H9 (cell line): Measurements from ENCODE around the gene ZNF385B. TPM values are rescaled to one million over a fixed set of nuclear protein-coding genes. Genes with fewer than 3 reads are reported as not detected.

Experiments
- DNase-seq: peaks from one replicate; pipeline ENCODE4 v3.0.0-alpha.2; 2017
- H2AFZ ChIP-seq: one replicate; pipeline ENCODE4 v1.6.1; 2013; ENCODE audit warnings: mild to moderate bottlenecking, low read length, control low read depth, moderate library complexity
- H2AK5ac ChIP-seq: 2 replicates; pipeline ENCODE4 v1.6.1; 2013; ENCODE audit warnings: low read length, control low read depth, mixed read lengths; ENCODE audit not compliant: insufficient read length
- H2BK120ac ChIP-seq: one replicate; pipeline ENCODE4 v1.6.1; 2013; ENCODE audit warnings: low read depth, mild to moderate bottlenecking, low read length, control low read depth, inconsistent platforms; ENCODE audit not compliant: poor library complexity, severe bottlenecking
- H2BK12ac ChIP-seq: 2 replicates; pipeline ENCODE4 v1.6.1; 2013; ENCODE audit warnings: low read length, control low read depth, mixed read lengths, low read depth; ENCODE audit not compliant: insufficient read length
- H2BK15ac ChIP-seq: 2 replicates; pipeline ENCODE4 v1.6.1; 2013; ENCODE audit warnings: low read depth, low read length, control low read depth
- H2BK20ac ChIP-seq: one replicate; pipeline ENCODE4 v1.6.1; 2013; ENCODE audit warnings: low read depth, mild to moderate bottlenecking, low read length, control low read depth, inconsistent platforms; ENCODE audit not compliant: poor library complexity, severe bottlenecking
- H2BK5ac ChIP-seq: 2 replicates; pipeline ENCODE4 v1.6.1; 2013; ENCODE audit warnings: low read length, control low read depth, mixed read lengths; ENCODE audit not compliant: insufficient read length
- H3K14ac ChIP-seq: 2 replicates; pipeline ENCODE4 v1.6.1; 2013; ENCODE audit warnings: low read length, control low read depth; ENCODE audit not compliant: insufficient read depth
- H3K18ac ChIP-seq: 2 replicates; pipeline ENCODE4 v1.6.1; 2013; ENCODE audit warnings: low read depth, mild to moderate bottlenecking, mixed read lengths, low read length, control low read depth; ENCODE audit not compliant: insufficient read length
- H3K23ac ChIP-seq: 2 replicates; pipeline ENCODE4 v1.6.1; 2013; ENCODE audit warnings: low read length, control low read depth, mixed read lengths, low read depth; ENCODE audit not compliant: insufficient read length
- H3K23me2 ChIP-seq: 2 replicates; pipeline ENCODE4 v1.6.1; 2013; ENCODE audit warnings: low read depth, mild to moderate bottlenecking, mixed read lengths, low read length, control low read depth; ENCODE audit not compliant: insufficient read length, poor library complexity, severe bottlenecking
- H3K27ac ChIP-seq: 2 replicates; pipeline ENCODE4 v1.5.1; 2013; ENCODE audit warnings: low read length, control low read depth, mixed read lengths, low read depth; ENCODE audit not compliant: insufficient read length
- H3K27me3 ChIP-seq: 2 replicates; pipeline ENCODE4 v1.6.1; 2013; ENCODE audit warnings: low read length, control low read depth, inconsistent platforms; ENCODE audit not compliant: insufficient read depth
- H3K4ac ChIP-seq: 2 replicates; pipeline ENCODE4 v1.6.1; 2013; ENCODE audit warnings: low read depth, mild to moderate bottlenecking, control low read depth, inconsistent platforms, low read length, moderate library complexity
- H3K4me1 ChIP-seq: 2 replicates; pipeline ENCODE4 v1.6.1; 2013; ENCODE audit warnings: low read length, control low read depth, inconsistent platforms; ENCODE audit not compliant: insufficient read depth
- H3K4me2 ChIP-seq: 2 replicates; pipeline ENCODE4 v1.6.1; 2013; ENCODE audit warnings: low read length, control low read depth, mixed read lengths; ENCODE audit not compliant: insufficient read length, insufficient read depth
- H3K56ac ChIP-seq: 2 replicates; pipeline ENCODE4 v1.6.1; 2013; ENCODE audit warnings: low read depth, mild to moderate bottlenecking, mixed read lengths, low read length, control low read depth; ENCODE audit not compliant: insufficient read length
- H3K79me1 ChIP-seq: 2 replicates; pipeline ENCODE4 v1.6.1; 2013; ENCODE audit warnings: low read depth, mild to moderate bottlenecking, moderate library complexity, low read length, control low read depth, inconsistent platforms; ENCODE audit not compliant: insufficient read depth, poor library complexity, severe bottlenecking
- H3K79me2 ChIP-seq: 2 replicates; pipeline ENCODE4 v1.6.1; 2013; ENCODE audit warnings: low read length, control low read depth, inconsistent platforms; ENCODE audit not compliant: insufficient read depth
- H3K9ac ChIP-seq: 2 replicates; pipeline ENCODE4 v1.6.1; 2013; ENCODE audit warnings: low read length, control low read depth, mixed read lengths; ENCODE audit not compliant: insufficient read length; ENCODE audit errors: extremely low read depth
- H3K9me3 ChIP-seq: one replicate; pipeline ENCODE4 v1.6.1; 2013; ENCODE audit warnings: low read depth, low read length, inconsistent platforms; ENCODE audit not compliant: control insufficient read depth
- H3T11ph ChIP-seq: one replicate; pipeline ENCODE4 v1.6.1; 2013; ENCODE audit warnings: mild to moderate bottlenecking, low read length, control low read depth, inconsistent platforms
- H4K20me1 ChIP-seq: one replicate; pipeline ENCODE4 v1.6.1; 2013; ENCODE audit not compliant: control insufficient read depth, insufficient read length, insufficient read depth
- H4K5ac ChIP-seq: 2 replicates; pipeline ENCODE4 v1.6.1; 2013; ENCODE audit warnings: low read depth, mild to moderate bottlenecking, mixed read lengths, low read length, control low read depth; ENCODE audit not compliant: insufficient read length
- H4K8ac ChIP-seq: replicated peaks from 2 replicates; pipeline ENCODE4 v1.6.1; 2013; ENCODE audit warnings: low read length, control low read depth, mixed read lengths, low read depth; ENCODE audit not compliant: insufficient read length
- H4K91ac ChIP-seq: 2 replicates; pipeline ENCODE4 v1.6.1; 2013; ENCODE audit warnings: low read depth, mild to moderate bottlenecking, moderate library complexity, mixed read lengths, low read length, control low read depth; ENCODE audit not compliant: insufficient read length
- H3K27ac Mint-ChIP-seq, 3 experiments: 2 replicates in 2 of 3; 3 replicates in 1 of 3; pipeline ENCODE4 v1.8.0; 2020 to 2021; ENCODE audit warnings: mixed read lengths in 3 of 3, mild to moderate bottlenecking in 1 of 3, moderate library complexity in 1 of 3
- H3K27me3 Mint-ChIP-seq: 2 replicates; pipeline ENCODE4 v1.8.0; 2021; ENCODE audit warnings: low read depth, mild to moderate bottlenecking, moderate library complexity, mixed read lengths
- H3K36me3 Mint-ChIP-seq, 3 experiments: 2 replicates in 2 of 3; 3 replicates in 1 of 3; pipeline ENCODE4 v1.8.0; 2020 to 2021; ENCODE audit warnings: low read depth in 3 of 3, mixed read lengths in 3 of 3; ENCODE audit not compliant: insufficient read depth in 1 of 3
- H3K4me1 Mint-ChIP-seq, 2 experiments: 2 replicates each; pipeline ENCODE4 v1.8.0; 2020; ENCODE audit warnings: mixed read lengths in 2 of 2
- H3K4me3 Mint-ChIP-seq, 2 experiments: 2 replicates in 1 of 2; 3 replicates in 1 of 2; pipeline ENCODE4 v1.8.0; 2020 to 2021; ENCODE audit warnings: mild to moderate bottlenecking in 2 of 2, mixed read lengths in 2 of 2, moderate library complexity in 1 of 2
- H3K9me3 Mint-ChIP-seq, 2 experiments: 2 replicates in 1 of 2; 3 replicates in 1 of 2; pipeline ENCODE4 v1.8.0; 2020; ENCODE audit warnings: mild to moderate bottlenecking in 2 of 2, mixed read lengths in 2 of 2, moderate library complexity in 1 of 2
- CTCF ChIP-seq: fragments of 200-600 bp; sonication (generic); conservative IDR thresholded peaks from 3 replicates; pipeline ENCODE4 v1.8.0; 2021; ENCODE audit warnings: antibody characterized with exemption, mild to moderate bottlenecking
- WGBS: extraction: QIAGEN DNeasy Blood & Tissue Kit; methylation state at CpG from one replicate; pipeline ENCODE4 v1.1.7; 2013; ENCODE audit warnings: missing lambda C conversion rate, low lambda C conversion rate, mixed read lengths; ENCODE audit not compliant: insufficient read length; ENCODE audit errors: extremely low coverage; 5-methylcytosine and 5-hydroxymethylcytosine counted together
- total RNA-seq: library from RNA; stranded (reverse); gene quantifications from 2 replicates; pipeline ENCODE4 v1.2.1, GENCODE V29; 2021

The ZNF385B gene
- total RNA-seq, 1 experiment from 2014 or later, result 2.1 TPM

DNA sequence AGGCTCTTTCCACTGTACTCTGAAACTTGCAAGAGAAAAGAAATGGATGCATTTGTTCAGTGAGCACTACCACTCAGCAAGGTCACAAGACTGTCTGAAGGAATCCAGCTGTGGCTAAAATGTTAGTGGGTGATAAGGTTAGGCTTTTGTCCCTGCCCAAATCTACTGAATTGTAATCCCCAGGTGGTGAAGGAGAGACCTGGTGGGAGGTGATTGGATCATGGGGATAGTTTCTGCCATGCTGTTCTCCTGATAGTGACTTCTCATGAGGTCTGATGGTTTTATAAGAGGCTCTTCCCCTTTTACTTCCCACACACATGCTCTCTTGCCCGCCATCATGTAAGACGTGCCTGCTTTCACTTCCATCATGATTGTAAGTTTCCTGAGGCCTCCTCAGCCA is 68.2 kb downstream of the ZNF385B start:
- Histone ChIP-seq H2BK20ac (no peak overlapping the region), H3K18ac (no peak overlapping the region), H3K79me1 (no peaks in the 10 kb centered on the region), H4K8ac (no peak overlapping the region), H3K23me2 (no peaks in the 10 kb centered on the region), H2BK12ac (no peak overlapping the region), H3K79me2 (no peaks in the 10 kb centered on the region), H3K9ac (no peak overlapping the region), H3K4me2 (no peak overlapping the region), H4K20me1 (no peaks in the 10 kb centered on the region), H3K4me1 (no peaks in the 10 kb centered on the region; the same call in 1 of the 2 replicates), H2AK5ac (no peak overlapping the region), H4K5ac (no peak overlapping the region), H2BK120ac (no peak overlapping the region), H3K27ac (no peak overlapping the region), H2AFZ (no peak overlapping the region), H3K27me3 (no peaks in the 10 kb centered on the region), H3K9me3 (no peaks in the 10 kb centered on the region), H3K4ac (no peak overlapping the region), H3T11ph (no peak overlapping the region), H3K23ac (no peak overlapping the region), H2BK15ac (no peak overlapping the region), H3K14ac (no peak overlapping the region), H4K91ac (no peak overlapping the region), H3K56ac (no peak overlapping the region), H2BK5ac (no peak overlapping the region)
- Mint-ChIP-seq H3K4me1 (peaks cover 6 to 9% of the 10 kb centered on the region in 2 experiments), H3K4me3 (no peak overlapping the region), H3K27me3 (no peaks in the 10 kb centered on the region), H3K27ac (no peak overlapping the region), H3K9me3 (no peaks in the 10 kb centered on the region), H3K36me3 (no peaks in the 10 kb centered on the region)
- DNase-seq, result no peak
- no CpG with 5 or more reads among the region's 2 CpGs for WGBS
- TF ChIP-seq CTCF, result no peak
